GM18502 (cell line): Measurements from ENCODE around the gene CRLF1.

ENCODE experiments used
- ATAC-seq: cut with Tn5 transposase; IDR thresholded peaks from one replicate; pipeline ENCODE4 v1.9.1; 2021; ENCODE audit warnings: mild to moderate bottlenecking; ENCODE audit not compliant: unreplicated experiment, poor library complexity

CRLF1 gene

DNA sequence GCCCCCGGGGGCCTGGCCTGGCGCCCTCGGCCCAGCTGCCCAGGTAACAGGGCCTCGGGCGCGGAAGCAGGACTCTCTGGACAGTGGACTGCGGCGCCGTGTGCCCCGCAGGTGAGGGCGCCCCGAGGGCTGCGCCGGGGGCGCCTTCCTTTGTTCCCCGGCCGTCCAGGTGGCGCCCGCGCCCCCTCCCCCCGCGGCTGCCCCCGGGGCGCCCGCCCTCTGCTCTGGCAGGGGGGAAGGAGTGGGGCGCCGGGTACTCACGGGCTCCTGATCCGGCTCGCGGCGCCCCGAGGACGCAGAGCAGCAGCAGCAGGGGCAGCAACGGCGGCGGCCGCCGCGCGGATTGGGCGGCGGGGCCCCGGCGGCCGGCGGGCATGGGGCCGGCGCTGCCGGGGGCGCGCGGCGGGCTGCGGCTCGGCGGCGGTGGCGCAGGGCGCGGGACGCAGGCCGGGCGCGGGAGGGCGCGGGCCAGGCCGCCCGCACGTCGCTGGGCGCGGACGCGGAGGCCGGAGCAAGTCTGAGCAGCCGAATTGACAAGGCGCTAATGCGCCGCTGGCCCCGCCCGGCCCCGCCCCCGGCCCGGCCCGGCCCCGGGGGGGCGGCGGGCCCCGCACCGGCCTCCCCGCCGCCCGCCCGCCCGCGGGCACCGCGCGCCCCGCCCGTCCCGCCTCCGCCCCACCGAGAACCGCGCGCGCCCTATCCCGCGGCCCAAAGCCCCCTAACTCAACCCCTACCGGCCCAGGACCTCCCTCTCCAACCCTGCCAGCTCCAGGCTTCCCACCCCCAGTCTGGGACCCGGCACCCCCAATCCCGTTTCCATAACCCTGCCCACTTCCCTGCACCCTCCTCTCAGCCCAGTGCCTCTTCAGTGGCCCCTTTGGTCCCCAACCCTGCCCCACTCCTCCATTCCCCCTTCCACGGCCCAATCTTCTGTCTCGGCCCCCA is at the start of gene CRLF1:
CRLF1 (minus strand) TSS at position 519 of the 945 bp plus-strand sequence; CDS start at position 376, 143 bp downstream.
- no peak for ATAC-seq

- no peak for ATAC-seq
Observed at GRCh38 chr19:18655173-18655844, 48.7 kb upstream of the CRLF1 start.

GRCh38 chr19:18654469-18654868 is 47.9 kb upstream of the CRLF1 start:
- ATAC-seq = no peak

DNA sequence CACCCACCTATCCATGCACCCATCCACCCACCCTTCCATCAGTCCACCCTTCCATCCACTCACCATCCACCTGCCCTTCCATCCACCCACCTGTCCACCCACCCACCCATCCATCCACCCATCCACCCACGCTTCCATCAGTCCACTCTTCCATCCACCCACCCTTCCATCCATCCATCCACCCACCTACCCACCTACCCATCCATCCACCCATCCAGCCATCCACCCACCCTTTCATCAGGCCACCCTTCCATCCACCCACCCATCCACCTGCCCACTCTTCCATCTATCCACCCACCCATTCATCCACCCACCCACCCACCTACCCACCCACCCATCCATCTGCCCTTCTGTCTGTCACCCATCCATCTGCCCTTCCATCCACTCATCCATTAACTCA is 47.3 kb upstream of the CRLF1 start:
- ATAC-seq = no peak

GRCh38 chr19:18651733-18652132 is 45.1 kb upstream of the CRLF1 start:
- ATAC-seq = no peak

DNA sequence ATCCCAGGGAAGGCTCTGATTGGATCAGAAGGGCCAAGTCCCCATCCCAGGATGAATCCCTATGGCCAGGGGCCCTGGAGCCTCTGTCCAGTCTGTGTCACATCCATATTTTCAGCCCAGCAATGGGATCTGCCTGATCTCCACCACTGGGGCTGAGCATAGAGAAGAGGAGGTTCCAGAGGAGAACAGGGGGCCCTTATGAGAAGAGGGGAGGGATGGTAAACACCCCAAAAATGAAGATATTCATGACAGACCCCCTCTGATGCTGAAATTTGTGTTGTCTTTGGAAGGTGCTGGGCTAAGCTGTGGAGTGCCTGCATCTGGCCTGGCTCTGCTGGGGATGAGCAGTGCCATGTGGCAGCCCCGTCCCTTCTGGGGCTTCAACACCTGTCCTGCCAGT is 44.7 kb upstream of the CRLF1 start:
- no peak for ATAC-seq

- no peak for ATAC-seq
Observed at GRCh38 chr19:18650468-18651041, 44.0 kb upstream of the CRLF1 start.

DNA sequence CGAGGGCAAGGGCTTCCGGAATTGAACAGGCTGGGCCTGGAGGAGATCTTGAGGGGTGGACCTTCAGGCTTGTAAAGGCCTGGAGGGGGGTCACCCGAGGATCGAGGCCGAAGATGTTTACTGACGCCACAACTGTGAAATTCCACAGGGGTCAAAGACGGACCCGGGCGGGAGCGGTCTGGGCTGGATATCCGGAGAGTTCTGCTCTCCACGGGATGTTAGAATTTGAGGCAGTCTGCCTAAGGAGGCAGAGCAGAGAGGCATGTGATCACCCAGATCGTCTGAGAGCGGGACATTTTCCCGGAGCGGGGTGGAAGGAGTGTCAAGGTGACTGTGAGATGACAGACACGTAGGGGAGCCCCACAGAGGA is 43.4 kb upstream of the CRLF1 start:
- ATAC-seq = no peak

GRCh38 chr19:18649371-18650020 is 42.9 kb upstream of the CRLF1 start:
- no peak for ATAC-seq

- no peak for ATAC-seq
Observed at GRCh38 chr19:18648973-18649315, 42.3 kb upstream of the CRLF1 start.

DNA sequence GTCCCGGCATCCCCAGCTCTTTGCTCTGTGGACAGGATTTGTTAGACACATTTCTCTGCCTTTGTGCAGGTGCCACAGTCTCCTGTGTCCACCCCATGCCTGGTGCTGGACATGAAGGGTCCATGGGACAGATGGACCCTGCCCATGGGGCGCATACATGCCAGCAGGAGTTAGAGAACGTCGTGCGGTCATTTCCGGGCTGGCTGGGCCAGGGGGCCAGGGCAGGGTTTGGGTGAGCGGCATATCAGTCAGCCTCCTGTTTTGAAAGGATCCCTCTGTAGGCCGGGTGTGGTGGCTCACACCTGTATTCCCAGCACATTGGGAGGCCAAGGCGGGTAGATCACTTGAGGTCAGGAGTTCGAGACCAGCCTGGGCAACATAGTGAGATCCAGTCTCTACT is 41.2 kb upstream of the CRLF1 start:
- no peak for ATAC-seq

GRCh38 chr19:18647371-18647767 is 40.8 kb upstream of the CRLF1 start:
- no peak for ATAC-seq

GRCh38 chr19:18646535-18647370 is 40.2 kb upstream of the CRLF1 start:
- no peak for ATAC-seq

- no peak for ATAC-seq
Observed at GRCh38 chr19:18645035-18645511, 38.5 kb upstream of the CRLF1 start.

GRCh38 chr19:18644196-18645034 is 37.8 kb upstream of the CRLF1 start:
- ATAC-seq = no peak

- ATAC-seq = no peak
Observed at GRCh38 chr19:18639706-18640243, 33.2 kb upstream of the CRLF1 start.

DNA sequence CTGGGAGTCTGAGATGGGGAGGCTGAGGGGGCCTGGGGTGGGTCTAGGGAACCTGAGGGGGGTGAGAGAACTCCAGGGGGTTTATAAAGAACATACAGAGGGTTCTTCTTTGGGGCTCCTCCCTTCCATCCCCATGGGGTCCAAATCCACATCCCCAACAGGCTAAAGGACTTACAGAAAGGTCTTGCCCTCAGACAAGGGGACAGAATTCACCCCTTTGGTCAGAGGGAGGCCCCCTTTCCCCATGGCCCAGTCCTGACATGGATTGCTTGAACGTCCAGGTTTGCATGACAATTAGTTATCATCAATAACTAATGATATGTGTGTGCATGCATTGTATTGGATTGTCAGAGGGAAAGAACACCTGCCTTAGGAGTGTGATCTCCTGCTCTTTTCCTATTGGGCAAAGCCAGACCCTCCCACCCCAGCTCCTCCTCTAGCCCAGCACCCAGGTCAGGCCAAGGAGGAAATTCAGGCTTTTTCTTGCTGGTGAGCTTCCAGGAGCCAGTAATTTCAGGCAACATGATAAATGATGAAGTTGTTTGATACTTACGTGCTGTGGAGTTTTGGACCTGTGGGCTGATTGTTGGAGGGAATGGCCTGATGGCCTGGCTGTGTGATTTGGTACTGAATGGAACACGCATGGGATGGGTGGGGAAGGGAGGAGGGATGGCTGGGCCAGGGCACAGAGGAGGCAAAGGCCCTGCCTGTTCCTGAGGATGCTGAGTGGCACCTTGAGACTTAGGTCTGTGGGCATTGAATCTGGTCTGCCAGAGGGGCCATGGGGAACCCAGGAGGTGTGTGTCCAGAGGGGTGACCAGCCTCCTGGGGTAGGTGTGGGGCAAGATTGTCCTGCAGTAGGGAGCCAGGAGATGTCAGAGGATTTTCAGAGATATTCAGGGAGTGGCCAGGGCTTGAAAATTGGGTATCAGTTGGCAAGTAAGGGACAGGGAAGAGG is 31.4 kb upstream of the CRLF1 start:
- ATAC-seq = no peak
